Ishikawa (cell line): ENCODE data around the gene WWOX.

Experiments used
- CEBPB ChIP-seq: IDR thresholded peaks from 2 replicates; pipeline ENCODE4 v1.6.1; 2012
- CREB1 ChIP-seq: IDR thresholded peaks from 2 replicates; pipeline ENCODE4 v1.6.1; 2012; ENCODE audit warnings: low read depth
- EGR1 ChIP-seq: IDR thresholded peaks from 2 replicates; pipeline ENCODE4 v1.6.1; 2012
- EP300 ChIP-seq: IDR thresholded peaks from 2 replicates; pipeline ENCODE4 v1.6.1; 2012; ENCODE audit warnings: borderline replicate concordance
- NFIC ChIP-seq: IDR thresholded peaks from 2 replicates; pipeline ENCODE4 v1.6.1; 2012
- RAD21 ChIP-seq: IDR thresholded peaks from 2 replicates; pipeline ENCODE4 v1.6.1; 2012; ENCODE audit warnings: low read depth
- TAF1 ChIP-seq: IDR thresholded peaks from 2 replicates; pipeline ENCODE4 v1.6.1; 2012; ENCODE audit warnings: low read depth, mild to moderate bottlenecking
- YY1 ChIP-seq: IDR thresholded peaks from 2 replicates; pipeline ENCODE4 v1.6.1; 2012; ENCODE audit warnings: low read depth
- ZBTB7A ChIP-seq: IDR thresholded peaks from 2 replicates; pipeline ENCODE4 v1.6.1; 2012; ENCODE audit warnings: low read depth
- TF ChIP-seq, protein P1 (sequence below): IDR thresholded peaks from 2 replicates; pipeline ENCODE4 v1.6.1; 2012
- TF ChIP-seq, protein P2 (sequence below): IDR thresholded peaks from 2 replicates; pipeline ENCODE4 v1.6.1; 2012; ENCODE audit warnings: low read depth, mild to moderate bottlenecking
- TF ChIP-seq, protein P3 (sequence below): IDR thresholded peaks from 2 replicates; pipeline ENCODE4 v1.6.1; 2012

DNA sequence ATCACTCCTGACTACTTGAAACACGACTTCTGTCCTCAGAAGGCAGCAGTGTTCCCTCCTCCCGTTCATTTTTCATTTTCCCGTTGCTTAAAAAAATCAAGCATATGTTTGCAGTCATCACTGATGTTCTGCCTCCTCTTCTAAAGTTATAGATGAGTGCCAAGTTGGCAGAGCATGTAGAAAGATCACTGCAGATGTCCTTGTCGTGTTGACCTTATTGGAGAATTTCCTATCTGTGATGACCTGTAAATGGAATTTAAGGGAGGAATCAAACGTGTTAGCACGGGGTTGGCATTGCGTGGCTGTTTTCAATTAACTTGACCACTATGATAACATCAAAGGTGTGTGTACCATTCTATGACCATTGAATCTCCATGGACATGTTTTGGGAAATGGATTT, 396.7 kb downstream of the WWOX start:
- no peak for TF ChIP-seq EGR1
- TF ChIP-seq EP300 = no peak
- TF ChIP-seq, protein P1, sequence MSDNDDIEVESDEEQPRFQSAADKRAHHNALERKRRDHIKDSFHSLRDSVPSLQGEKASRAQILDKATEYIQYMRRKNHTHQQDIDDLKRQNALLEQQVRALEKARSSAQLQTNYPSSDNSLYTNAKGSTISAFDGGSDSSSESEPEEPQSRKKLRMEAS = no peak
- TF ChIP-seq ZBTB7A = no peak
- TF ChIP-seq CREB1 = no peak
- TF ChIP-seq, protein P2, sequence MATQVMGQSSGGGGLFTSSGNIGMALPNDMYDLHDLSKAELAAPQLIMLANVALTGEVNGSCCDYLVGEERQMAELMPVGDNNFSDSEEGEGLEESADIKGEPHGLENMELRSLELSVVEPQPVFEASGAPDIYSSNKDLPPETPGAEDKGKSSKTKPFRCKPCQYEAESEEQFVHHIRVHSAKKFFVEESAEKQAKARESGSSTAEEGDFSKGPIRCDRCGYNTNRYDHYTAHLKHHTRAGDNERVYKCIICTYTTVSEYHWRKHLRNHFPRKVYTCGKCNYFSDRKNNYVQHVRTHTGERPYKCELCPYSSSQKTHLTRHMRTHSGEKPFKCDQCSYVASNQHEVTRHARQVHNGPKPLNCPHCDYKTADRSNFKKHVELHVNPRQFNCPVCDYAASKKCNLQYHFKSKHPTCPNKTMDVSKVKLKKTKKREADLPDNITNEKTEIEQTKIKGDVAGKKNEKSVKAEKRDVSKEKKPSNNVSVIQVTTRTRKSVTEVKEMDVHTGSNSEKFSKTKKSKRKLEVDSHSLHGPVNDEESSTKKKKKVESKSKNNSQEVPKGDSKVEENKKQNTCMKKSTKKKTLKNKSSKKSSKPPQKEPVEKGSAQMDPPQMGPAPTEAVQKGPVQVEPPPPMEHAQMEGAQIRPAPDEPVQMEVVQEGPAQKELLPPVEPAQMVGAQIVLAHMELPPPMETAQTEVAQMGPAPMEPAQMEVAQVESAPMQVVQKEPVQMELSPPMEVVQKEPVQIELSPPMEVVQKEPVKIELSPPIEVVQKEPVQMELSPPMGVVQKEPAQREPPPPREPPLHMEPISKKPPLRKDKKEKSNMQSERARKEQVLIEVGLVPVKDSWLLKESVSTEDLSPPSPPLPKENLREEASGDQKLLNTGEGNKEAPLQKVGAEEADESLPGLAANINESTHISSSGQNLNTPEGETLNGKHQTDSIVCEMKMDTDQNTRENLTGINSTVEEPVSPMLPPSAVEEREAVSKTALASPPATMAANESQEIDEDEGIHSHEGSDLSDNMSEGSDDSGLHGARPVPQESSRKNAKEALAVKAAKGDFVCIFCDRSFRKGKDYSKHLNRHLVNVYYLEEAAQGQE = no peak
- TF ChIP-seq RAD21 = no peak
- TF ChIP-seq TAF1 = no peak
- TF ChIP-seq NFIC = no peak
- no peak for TF ChIP-seq YY1
- TF ChIP-seq CEBPB = no peak
- TF ChIP-seq, protein P3, sequence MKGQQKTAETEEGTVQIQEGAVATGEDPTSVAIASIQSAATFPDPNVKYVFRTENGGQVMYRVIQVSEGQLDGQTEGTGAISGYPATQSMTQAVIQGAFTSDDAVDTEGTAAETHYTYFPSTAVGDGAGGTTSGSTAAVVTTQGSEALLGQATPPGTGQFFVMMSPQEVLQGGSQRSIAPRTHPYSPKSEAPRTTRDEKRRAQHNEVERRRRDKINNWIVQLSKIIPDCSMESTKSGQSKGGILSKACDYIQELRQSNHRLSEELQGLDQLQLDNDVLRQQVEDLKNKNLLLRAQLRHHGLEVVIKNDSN = no peak
